GM18951 (cell line): ENCODE results near the gene ZNF213.

Experiments
- POLR2A ChIP-seq: IDR thresholded peaks from 4 replicates; pipeline ENCODE4 v1.6.1; 2011; ENCODE audit warnings: mild to moderate bottlenecking; ENCODE audit not compliant: insufficient read length, insufficient read depth; ENCODE audit errors: extremely low read depth
- in situ Hi-C: fragments of 300-500 bp; cut with MboI; formaldehyde crosslinking; loops from one replicate; pipeline ENCODE4 v1.12.0; 2022; ENCODE audit warnings: low sequenced_read_pairs, mixed read lengths, inconsistent platforms; ENCODE audit not compliant: unreplicated experiment

The ZNF213 gene

GRCh38 chr16:3112881-3113574 lies 21.8 kb upstream of the ZNF213 start:
- in situ Hi-C loops = no loop called here
- TF ChIP-seq POLR2A = no peak

DNA sequence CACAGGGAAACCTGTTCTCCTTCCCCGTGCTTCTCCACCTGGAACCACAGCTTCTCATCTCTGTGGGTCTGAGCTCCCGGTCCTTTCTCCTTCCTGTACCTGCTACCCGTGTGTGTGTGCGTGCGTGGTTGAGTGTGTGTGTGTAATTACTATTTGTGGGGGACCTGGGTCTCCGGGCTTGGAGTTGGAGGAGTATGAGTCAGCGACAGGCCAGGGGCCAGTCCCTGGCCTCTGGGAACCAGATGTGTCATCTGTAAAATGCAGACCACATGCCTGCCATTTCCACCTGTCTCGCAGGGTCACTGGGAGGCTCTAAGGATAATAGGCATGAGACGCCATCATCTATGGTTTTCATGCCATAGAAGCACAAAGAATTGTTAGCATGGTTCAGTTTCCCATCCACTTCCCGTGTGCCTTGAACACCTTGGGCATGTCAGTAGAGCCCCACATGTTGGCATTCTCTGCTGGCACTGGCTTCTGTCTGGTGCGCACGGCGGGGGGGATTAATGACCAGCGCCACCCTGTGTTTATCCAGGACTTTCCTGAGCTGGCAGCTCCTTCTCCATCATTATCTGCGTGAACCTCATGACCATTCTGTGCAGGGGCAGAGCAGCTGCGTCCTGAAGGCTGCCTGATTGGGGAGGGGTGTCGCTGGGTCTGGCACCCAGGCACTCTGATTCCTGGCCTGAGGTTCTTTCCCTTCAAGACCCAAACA lies 20.9 kb upstream of the ZNF213 start:
- TF ChIP-seq POLR2A = no peak
- in situ Hi-C loops = no loop called here

DNA sequence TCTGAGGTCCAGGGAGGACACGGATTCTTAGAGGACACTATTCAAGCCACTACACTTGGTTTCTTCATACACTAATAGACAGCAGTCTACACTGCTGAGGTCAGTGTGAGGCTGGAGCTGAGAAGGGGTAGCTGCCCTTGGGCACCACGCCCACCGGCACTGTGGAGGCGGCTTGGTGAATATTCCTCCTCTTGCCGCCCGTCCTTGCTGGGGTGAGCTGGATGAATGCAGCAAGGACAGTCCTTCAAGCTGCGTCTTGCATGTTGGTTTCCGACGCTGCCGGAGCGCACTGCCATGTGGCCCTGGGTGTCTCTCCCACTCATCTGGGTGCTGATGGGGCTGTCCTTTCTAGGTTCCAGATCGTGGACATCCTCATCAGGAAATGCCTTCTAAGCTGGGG lies 19.8 kb upstream of the ZNF213 start:
- TF ChIP-seq POLR2A = no peak
- in situ Hi-C loops = no loop called here

- in situ Hi-C loops = no loop called here
- TF ChIP-seq POLR2A = no peak
Measured at GRCh38 chr16:3115561-3115960, 19.3 kb upstream of the ZNF213 start.

- no peak for TF ChIP-seq POLR2A
Measured at GRCh38 chr16:3118204-3118790, 16.5 kb upstream of the ZNF213 start.

GRCh38 chr16:3118846-3119245 lies 16.0 kb upstream of the ZNF213 start:
- in situ Hi-C loops = no loop called here
- no peak for TF ChIP-seq POLR2A

More at GRCh38 chr16:3118204-3118790, 16.5 kb upstream of the ZNF213 start:
- in situ Hi-C loops = no loop called here

DNA sequence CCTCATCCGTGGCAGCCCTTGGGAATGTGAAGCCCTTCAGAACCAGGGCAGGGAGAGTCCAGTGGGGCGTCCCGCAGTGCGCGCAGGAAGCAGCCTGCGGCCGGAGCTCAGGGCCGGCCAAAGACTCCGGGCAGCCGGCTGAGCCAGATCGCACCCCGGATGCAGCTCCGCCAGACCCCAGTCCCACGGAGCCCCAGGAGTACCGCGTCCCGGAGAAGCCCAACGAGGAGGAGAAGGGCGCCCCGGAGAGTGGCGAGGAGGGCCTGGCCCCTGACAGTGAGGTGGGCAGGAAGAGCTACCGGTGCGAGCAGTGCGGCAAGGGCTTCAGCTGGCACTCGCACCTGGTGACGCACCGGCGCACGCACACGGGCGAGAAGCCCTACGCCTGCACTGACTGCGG lies 15.5 kb upstream of the ZNF213 start:
- no peak for TF ChIP-seq POLR2A
- in situ Hi-C loops = no loop called here

DNA sequence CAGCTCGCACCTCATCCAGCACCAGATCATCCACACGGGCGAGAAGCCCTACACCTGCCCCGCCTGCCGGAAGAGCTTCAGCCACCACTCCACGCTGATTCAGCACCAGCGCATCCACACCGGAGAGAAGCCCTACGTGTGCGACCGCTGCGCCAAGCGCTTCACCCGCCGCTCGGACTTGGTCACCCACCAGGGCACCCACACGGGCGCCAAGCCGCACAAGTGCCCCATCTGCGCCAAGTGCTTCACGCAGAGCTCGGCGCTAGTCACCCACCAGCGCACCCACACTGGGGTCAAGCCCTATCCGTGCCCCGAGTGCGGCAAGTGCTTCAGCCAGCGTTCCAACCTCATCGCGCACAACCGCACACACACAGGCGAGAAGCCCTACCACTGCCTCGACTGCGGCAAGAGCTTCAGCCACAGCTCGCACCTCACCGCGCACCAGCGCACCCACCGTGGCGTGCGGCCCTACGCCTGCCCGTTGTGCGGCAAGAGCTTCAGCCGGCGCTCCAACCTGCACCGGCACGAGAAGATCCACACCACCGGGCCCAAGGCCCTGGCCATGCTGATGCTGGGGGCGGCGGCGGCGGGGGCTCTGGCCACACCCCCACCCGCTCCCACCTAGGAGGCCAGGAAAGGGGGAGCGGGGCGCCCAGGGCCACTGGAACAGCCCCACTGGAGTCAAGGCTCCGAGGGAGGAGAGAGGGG lies 15.0 kb upstream of the ZNF213 start:
- no peak for TF ChIP-seq POLR2A
- in situ Hi-C loops = no loop called here

DNA sequence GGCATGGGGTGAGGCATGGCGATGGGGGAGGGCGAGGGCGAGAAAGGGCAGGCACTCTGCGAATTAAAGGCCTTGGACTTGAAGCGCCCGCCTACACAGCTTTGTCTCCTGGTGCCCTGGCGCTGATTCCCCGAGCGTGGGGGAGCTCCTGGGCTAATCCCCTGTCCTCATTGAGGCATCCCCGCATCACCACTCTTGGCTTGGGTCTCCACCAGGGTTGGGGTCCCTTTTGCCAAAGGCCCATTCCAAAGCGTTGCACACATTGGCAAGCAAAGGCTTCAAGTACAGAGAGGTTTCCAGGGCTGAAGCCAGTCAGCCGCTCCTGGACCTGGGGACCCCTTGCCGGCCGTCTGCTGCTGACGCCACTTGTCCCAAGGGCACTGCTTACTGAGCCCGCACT lies 14.4 kb upstream of the ZNF213 start:
- TF ChIP-seq POLR2A = no peak
- in situ Hi-C loops = no loop called here

GRCh38 chr16:3121851-3122467 lies 12.9 kb upstream of the ZNF213 start:
- in situ Hi-C loops = no loop called here
- no peak for TF ChIP-seq POLR2A

GRCh38 chr16:3122926-3123570 lies 11.8 kb upstream of the ZNF213 start:
- in situ Hi-C loops = no loop called here
- TF ChIP-seq POLR2A = no peak

DNA sequence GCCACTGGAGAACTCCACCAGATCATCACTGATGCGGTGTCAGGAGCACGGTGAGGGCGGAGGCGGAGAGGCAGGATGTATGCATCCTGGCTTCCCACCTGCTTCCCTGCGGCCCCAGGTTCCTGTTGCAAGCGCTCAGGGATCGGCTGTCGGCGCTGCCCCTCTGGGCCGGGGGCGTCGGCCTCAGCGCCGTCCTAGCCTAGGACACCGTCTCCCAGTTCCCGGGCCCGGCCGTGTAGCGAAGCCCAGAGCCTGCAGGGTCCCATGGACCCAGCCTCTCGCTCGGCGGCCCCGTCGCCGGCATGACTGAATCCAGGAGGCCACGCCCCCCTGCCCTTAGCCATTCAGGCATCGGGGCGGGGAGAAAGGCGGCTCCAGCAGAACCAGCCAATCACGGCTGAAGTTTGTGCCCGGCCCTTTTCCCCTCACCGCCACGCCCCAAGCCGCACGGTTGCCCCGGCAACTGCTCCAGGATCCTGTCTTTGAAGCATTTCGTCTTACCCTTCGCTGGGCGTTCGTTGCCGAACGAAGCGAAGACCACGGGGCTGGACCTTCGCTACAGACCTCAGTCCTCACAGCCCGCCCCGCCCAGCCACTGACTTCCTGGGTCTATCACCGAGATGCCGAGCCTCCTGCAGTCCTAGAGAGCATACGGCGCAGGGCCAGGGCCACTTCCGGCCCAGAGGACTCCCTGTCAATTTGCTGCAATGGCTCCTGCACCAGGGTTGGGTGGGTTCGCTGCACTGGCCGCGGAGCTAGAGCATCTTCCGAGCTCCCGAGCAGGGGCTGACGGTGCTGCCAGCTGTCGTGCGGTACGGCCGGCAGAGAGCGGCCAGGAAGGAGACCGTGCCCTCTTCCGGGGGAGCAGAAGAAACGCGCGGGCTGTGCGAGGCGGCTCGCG lies 10.6 kb upstream of the ZNF213 start:
- peak; percentile 54 for TF ChIP-seq POLR2A
- in situ Hi-C loops = no loop called here
